ENCODE data around the gene TMCC2.
"Not testable (repeated sequence)": the region's sequence is repeated elsewhere in the genome, so short reads cannot be mapped to it uniquely, and the experiment has no call there.

The TMCC2 gene

GRCh38 chr1:205284420-205285144, 56.8 kb downstream of the TMCC2 start:
- DNase-seq: peak; percentile 83 to 87

DNA sequence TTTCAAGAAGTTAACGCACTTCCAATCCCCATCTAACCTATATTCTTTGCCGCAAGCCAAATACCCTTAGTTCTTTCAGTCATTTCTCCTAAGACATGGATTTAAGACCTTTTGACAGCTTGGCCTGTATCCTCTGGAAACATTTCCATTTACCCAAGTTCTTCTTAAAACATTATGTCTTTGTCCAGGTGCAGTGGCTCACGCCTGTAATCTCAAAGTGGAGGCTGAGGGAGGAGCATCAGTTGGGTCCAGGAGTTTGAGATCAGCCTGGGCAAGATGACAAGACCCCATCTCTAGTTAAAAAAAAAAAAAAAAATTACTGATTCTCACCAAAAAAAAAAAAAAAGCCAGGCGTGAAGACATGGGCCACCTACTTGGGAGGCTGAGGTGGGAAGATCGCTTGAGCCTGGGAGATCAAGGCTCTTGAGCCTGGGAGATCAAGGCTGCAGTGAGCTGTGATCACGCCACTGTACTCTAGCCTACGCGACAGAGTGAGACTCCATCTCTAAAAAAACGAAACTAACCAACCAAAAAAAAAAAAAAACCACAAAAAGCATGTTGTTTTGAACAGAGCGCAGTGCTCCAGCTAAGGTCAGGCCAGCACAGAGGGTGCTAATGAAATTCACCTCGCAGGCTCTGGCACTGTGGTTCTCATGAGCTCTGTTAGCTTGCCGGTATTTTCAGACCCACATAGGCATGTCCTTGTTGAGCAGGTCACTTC, 57.8 kb downstream of the TMCC2 start:
- DNase-seq: peak; percentile 60 to 63

- DNase-seq: peak; percentile 87 to 88
Observed at GRCh38 chr1:205286335-205286950, 58.7 kb downstream of the TMCC2 start.

GRCh38 chr1:205287076-205287475, 59.3 kb downstream of the TMCC2 start:
- DNase-seq: no peak

DNA sequence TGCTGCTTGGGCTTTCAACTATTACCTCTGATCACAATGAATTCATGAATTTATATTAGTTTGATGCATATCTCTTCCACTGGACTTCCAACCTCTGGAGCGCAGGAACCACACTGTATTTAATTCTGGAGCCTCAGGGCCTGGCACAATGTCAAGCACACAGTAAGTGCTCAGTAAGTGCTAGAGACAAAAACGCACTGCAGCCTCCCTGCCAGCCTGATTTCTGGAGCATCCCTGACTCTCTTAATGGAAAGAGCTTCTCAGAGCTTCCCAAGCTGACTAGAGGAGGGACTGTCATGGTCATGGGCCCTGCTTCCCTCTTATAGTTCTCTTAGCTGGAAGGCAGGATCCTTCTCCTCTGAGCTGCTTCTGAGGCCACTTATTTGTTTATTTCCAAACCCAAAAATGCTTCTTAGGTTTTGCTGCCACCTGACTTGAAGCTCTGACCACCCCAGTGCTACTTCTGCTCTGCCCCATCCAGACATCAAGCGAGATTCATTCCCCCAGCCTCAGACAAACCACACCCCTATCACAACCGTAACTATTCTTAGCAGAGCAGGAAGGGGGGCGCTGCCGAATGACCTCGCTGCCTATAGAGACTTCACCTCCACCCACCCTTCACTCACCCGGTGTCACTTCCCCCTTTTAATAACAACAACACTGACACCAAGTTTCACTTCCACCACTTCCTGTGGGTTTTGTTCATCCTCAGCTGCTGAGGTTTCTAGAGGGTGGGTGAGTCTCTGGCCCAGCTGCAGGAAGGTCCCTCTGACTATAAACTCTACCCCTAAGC, 60.2 kb downstream of the TMCC2 start:
- DNase-seq: peak; percentile 78 to 81

DNA sequence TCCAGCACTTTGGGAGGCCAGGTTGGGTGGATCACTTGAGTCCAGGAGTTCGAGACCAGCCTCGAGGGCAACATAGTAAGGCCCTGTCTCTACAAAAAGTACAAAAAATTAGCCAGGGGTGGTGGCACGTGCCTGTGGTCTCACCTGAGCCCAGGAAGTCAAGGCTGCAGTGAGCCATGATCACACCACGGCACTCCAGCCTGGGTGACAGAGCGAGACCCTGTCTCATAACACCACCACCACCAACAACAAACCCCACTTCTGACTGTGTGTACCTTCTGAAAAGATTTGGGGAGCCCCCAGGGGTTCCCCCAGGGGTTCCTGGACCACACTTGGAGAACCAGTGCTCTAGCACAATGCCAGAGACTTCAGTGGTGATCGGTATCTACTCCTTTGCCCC, 63.9 kb downstream of the TMCC2 start:
- no peak for DNase-seq

- no peak for DNase-seq
Observed at GRCh38 chr1:205293350-205294074, 65.8 kb downstream of the TMCC2 start.

GRCh38 chr1:205294175-205294917, 66.6 kb downstream of the TMCC2 start:
- DNase-seq: no peak

DNA sequence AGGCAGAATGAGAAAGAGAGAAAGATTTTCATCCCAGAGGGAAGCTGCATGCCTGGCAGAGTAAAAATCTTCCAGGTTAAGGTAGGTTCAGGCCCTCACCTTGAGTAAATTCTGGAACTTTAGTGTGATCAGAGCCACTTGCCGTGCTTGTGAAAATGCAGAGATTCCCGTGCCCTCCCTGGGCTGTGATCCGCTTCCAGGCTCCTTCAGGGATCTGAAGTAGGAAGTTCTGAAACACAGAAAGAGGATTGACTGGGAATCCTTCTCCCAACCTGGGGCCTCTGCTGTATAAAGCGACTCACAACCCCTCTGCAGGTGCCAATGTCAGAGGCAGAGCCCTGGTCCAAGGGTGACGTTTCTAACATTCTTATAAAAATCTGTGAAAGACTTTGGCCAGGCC, 67.2 kb downstream of the TMCC2 start:
- DNase-seq: no peak

DNA sequence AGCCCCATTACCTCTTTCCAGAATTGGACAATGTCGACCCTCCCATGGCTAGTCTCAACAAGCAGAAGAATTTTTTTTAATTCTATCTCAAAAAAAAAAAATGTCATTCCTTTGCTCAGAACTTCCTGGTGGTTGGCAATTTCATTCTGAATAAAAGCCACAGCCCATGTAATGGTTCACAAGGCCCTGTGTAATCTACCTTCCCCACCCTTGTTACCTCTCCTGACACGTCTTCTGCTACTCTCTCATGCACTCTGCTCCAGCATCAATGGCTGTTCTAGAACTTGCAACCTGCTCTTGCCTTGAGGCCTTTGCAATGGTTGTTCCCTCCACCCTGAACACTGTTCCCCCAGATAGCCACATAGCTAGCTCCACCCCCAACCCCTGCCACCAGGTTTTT, 68.4 kb downstream of the TMCC2 start:
- DNase-seq: no peak

DNA sequence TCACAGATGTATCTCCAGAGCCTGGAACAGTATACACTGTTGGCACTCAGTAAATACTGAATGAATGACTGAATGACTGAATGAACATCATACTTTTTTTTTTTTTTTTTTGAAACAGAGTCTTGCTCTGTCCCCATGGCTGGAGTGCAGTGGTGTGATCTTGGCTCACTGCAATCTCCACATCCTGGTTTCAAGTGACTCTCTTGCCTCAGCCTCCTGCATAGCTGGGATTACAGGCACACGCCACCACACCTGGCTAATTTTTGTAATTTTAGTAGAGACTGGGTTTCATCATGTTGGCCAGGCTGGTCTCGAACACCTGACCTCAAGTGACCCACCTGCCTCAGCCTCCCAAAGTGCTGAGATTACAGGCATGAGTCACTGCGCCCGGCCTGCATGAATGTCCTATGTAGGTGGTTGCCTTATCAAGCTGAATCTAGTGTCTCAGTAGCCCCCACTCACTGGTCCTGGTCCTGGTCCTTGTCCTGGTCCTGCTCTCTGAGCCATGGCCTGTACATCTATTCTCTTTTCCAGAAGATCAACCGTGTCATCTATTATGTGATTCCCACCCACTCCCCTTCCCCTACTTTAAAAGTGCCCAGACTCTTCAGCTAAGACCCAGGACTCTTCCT, 69.9 kb downstream of the TMCC2 start:
- not testable (repeated sequence) for DNase-seq

DNA sequence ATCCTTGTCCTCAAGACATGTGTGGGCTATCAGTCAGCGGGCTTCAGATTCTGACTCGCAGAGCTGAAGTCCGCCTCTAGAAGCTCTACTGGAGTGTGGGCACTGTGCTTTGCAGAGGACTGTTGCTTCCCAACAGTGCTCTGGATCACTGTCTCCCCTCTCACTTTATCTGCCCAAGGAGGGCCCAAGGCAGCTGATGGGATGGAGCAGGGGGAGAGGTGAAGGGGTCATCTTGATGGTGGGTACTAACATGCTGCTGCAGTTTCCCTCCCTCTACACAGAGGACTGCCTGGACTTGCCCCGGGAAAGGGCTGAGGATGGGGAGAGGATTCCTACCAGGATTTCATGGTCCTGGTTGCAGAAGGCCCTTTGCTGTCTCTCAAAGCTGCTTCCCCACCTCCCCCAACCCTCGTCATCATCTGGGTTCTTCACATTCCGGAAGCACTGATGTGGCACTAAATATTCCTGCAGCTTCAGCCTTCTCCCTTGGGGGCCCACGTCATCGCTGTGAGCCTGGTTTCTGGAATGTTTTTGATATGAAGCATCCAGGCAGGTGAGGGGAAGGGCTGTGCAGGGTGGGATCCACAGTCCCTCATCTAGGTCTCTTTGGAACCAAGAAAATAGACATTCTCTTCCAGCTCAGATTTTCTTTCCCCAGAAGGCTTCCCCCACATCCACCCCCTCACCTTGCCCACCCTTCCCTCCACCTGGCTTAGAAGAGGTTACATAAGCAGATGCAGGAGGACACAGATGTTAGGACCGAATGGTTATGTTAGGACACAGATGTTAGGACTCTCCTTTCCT, 70.6 kb downstream of the TMCC2 start:
- DNase-seq: no peak

- no peak for DNase-seq
Observed at GRCh38 chr1:205300149-205300548, 72.4 kb downstream of the TMCC2 start.

DNA sequence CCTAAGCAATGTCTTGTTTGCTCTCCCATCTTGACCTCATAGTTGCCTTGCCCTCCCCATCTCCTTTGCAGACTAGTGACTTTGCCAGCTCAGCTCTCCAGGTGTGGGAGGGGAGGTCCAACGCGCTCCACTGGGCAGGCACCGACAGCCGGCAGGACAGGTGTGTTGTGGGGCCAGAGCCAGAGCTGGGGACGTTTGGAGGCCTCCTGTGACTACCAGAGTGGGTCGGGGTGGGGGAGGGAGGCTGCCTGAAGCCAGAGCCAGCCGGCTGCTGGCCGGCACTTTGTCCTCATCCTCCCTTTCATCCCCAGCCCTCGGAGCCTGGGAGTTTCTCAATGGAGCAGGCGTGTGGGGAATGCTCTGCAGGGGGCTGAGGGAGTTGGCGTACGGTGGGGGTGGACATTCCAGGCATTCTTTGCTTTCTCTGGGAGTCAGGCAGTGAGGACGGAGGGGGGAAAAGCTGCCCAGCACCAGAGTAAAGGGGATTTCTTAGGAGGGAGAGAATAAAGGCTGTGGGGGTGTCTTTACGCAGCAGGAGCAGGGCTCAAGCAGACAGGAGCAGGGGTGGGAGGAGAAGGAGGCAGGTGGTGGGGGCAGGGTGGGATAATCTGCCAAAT, 73.6 kb downstream of the TMCC2 start:
- DNase-seq: no peak

- no peak for DNase-seq
Observed at GRCh38 chr1:205301842-205302588, 74.3 kb downstream of the TMCC2 start.

DNA sequence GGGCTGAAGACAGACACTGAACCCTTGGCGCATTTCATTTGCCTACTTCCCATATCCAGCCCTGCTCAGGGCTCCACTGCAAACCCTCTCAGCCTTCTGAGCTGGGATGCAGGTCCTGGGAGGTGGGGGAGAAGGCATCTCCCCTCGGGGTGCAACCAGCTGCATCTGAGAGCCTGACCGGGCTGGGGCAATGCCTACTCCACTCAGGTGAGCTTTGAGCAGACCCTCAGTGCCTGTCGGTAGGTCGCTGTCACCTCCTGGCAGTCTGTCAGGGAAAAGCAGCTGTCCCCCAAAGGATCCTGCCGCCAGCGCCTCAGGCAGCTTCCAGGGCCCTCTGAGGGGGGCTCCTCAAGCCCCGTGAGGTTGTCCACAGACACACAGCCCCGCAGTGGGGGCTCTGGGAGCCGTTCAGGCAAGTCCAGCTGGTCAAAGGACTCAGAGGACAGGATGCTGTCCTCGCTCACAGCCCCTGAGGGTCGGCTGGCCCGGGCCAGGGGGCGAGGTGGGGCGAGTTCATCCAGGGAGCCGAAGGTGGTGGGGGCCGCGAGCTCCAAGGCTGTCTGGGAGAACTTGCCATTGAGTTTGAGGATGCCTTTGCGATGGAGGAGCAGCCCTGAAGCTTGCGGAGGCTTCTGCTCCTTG, 75.6 kb downstream of the TMCC2 start:
- no peak for DNase-seq

DNA sequence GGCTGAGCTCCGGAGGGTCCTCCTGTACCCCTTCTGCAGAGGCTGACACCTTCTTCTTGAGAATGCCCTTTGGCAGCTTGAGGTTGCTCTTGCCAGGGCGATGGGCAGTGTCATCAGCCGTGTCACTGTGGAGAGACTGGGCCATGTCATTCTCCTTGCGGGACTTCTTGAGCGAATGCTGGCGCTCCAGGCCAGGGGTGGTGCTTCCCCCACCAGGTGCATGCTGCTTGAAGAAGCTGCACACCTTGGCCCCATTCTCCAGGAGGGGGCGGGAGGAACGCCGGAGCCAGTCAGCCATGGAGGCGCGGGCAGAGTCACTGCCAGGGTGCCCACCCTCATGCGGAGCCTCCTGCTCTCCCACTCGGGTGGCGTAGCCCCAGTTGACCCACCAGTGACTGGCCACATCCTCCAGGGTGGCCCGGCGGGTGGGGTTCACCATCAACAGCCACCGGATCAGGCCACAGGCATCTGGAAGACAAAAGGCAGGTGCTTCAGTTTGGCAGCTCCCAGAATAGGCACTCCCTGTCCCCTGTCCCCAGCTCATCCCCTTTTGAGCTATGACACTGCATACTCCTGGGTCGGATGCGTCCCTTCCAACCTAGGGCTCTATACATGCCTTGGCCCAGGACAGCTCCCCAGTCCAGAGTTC, 76.4 kb downstream of the TMCC2 start:
- DNase-seq: no peak

GRCh38 chr1:205304695-205305070, 76.9 kb downstream of the TMCC2 start:
- DNase-seq: no peak

Data from activated T-cell treated with anti-CD3 and anti-CD28 coated beads, Interleukin-2, amount 50 U/mL, for 48 hours (primary cell).